HG03108 (cell line): Measurements from ENCODE around the gene TBC1D5.
A peak's percentile ranks its signal among the peaks of the same experiment; 100 is the strongest.
"Not testable (repeated sequence)": the region's sequence is repeated elsewhere in the genome, so short reads cannot be mapped to it uniquely, and the experiment has no call there.

Experiments used
- ATAC-seq: cut with Tn5 transposase; IDR thresholded peaks from one replicate; pipeline ENCODE4 v1.9.1; 2021; ENCODE audit warnings: moderate library complexity; ENCODE audit not compliant: unreplicated experiment

The TBC1D5 gene

GRCh38 chr3:17154221-17154620 is 588.2 kb downstream of the TBC1D5 start:
- ATAC-seq, result no peak

DNA sequence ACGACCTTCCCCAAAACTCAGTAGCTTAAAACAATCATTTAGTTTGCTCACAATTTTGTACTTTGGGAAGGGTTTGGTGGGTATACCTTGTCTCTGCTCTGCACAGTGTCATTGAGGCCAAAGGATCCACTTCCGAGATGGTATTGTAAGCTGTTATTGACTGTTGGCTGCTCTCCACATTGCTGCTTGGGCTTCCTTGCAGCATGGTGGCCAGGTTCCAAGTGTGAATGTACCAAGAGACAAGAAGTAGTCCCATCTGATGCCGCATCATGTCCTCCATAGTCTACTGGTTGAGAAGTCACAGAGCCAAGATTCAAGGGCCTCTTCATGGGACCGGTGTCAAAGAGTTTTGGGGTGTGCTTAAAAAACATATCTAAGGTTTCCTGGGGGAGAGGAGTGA is 589.2 kb downstream of the TBC1D5 start:
- ATAC-seq, result no peak

DNA sequence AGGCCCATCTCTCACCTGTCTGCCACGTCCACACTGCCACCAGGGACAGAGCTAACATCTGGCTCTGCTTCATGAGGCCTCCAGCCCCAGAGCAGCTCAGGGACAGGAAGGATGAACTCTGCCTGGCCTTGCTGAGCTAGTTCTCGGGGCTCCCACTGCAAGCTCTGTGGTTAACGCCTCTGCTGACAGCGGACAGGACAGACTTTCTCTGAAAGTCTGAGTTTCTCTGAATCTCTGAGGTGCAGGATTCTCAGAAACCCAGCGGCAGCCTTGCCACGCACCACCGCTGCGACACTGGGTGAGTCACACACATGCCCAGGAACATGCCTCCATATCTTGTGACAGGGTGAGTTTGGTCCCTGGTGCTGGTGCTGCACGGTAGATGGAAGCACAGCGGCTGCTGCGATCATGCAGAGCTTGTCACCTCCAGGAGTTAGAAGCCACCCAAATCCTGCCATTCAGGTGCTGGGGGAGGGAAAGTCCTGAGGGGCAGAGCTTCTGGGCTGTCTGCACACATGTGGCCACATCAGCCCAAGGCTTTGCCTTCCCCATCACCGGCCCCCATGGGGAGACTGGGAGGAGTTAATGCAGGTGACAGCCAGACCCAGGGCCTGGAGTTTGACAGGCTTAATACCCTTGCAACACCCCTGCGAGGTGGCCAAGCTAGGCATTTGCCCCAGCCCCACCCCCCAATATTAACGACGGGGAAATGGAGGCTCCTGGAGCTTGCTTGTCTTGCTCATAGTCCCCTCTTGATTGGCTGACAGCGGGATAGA is 590.6 kb downstream of the TBC1D5 start:
- ATAC-seq, result peak; percentile 98

DNA sequence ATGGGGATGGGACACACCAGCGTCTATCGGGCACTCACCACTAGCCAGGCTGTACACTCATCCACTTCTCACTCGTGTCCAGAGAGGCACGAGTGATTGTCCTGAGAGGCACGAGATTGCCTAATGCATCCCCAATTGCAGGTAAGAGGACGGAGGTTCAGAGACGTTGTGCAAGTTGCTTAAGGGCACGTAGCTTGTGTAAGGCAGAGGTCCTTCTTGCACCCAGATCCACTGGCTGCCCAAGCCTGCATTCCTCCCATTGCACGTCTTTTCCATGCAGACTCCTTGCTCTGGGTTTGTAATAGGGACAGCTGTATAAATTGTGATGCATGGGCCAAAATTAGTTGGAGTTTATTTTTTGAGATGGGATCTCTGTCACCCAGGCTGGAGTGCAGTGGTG is 593.4 kb downstream of the TBC1D5 start:
- ATAC-seq, result no peak

DNA sequence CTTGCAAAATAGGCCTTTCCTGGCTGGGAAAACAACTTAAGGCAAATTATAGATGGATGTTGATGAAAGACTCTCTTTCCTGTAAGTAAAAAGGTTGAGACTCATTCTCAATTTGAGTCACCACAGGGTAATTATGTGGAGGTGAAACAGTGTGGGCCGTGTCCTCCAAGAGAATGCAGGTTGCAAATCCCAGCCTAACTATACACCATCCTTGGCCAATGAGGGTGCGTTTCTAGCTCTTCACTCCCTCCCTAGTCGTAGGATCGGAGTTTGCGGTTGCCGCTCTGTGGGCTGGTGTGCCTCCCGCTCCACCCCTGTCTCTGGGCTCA is 597.8 kb downstream of the TBC1D5 start:
- ATAC-seq, result no peak

- ATAC-seq, result no peak
These were observed 598.4 kb downstream of the TBC1D5 start for GRCh38 chr3:17143893-17144664.

- ATAC-seq, result no peak
These were observed 599.9 kb downstream of the TBC1D5 start for GRCh38 chr3:17142516-17142915.

- ATAC-seq, result no peak
These were observed 600.7 kb downstream of the TBC1D5 start for GRCh38 chr3:17141699-17142098.

DNA sequence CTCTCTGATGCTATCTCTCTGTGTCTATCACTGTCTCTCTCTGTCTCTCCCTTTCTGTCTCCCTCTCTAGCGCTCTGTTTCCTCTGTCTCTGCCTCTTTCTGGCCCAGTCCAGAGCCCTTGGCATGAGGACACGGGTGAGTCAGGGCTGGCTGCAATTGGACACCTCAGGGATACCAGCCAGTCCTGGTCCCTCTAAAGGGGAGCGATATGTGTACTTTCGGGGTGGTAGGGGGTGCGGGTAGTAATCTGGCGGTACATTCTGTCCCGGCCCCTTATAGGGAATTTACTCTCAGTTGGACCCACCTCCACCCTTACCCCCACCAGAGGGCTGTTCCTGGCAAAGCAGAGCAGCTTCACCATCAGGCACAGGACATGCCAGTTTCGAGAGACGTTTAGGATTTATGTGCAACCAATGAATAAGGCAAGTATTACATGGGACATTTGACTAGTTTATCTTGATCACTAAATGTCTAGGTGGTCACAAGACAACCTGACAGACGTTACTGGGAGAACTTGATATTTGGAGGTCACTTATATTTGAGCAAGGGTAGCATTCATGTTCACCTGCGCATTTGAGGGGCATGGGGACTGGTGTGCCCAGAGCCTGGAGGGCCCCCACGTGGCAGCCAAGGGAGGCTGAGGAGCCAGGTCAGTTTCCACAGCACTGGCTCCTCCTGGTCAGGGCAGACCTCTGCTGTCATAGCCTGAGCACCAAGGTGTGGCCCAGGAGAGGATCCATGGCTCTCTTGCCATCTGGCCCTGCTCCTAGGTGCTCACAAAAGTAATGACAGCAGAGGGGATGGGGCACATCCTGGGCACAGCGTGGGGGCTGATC is 601.5 kb downstream of the TBC1D5 start:
- no peak for ATAC-seq

DNA sequence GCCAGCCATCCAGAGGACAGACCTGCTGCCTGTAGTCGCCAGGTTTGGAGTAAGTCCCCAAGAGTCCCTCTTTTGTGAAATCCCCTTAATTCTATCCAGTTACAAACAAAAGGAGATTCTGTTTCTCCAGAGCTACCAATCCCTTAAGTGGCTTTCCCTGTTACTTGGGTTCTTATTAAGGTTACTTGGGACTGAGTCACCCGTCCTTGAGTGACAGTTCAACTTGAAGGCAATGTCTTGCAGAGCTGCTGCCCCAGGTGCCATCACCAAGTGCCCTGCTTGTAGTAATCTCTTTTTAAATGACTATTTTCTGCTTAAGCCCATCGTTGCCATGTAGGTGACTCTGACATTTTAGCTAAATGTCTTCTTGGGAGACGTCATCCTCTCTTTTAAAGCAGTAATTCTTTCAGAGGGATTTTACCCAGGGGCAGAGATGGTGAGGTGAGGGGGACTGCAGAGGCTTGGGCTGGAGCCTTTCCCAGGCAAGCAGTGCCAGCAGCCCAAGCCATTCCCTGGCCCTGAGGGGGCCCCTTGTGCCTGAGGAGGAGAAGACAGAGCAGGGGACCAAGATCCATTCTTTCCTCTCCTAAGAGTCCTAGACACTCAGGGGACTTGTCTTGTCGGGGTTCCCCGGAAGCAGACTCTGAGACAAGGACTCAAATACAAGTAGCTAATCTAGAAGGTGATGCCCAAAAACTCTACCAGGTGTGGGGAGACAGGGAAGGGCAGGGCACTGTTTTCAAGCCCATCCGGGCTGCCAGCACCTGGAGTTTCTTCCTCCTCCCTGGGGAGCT is 604.0 kb downstream of the TBC1D5 start:
- no peak for ATAC-seq

DNA sequence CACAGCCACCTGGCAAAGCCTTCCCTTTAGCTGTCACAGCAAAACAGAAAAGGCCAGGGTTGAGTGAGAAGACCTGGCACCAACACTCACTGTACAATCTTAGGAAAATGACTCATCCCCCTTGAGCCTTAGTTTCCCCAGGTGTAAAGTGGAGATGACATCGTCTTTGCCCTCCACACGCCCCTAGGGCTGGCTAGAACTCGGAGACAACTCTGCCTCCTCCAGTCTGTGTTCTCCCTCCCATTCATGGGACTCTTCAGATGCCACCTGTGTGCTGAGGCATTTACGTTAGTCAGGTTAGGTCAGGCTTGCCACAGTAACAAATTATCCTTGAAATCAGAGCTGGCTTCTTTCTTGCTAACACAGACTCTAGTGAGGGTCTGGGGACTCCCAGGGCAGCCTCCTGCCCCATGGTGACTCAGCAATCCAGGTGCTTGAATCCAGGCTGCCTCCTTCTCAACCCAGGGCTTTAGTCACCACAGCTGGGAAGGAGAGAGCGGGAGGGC is 605.1 kb downstream of the TBC1D5 start:
- ATAC-seq, result no peak

GRCh38 chr3:17136136-17136721 is 606.2 kb downstream of the TBC1D5 start:
- no peak for ATAC-seq

- no peak for ATAC-seq
These were observed 606.7 kb downstream of the TBC1D5 start for GRCh38 chr3:17135696-17136095.

DNA sequence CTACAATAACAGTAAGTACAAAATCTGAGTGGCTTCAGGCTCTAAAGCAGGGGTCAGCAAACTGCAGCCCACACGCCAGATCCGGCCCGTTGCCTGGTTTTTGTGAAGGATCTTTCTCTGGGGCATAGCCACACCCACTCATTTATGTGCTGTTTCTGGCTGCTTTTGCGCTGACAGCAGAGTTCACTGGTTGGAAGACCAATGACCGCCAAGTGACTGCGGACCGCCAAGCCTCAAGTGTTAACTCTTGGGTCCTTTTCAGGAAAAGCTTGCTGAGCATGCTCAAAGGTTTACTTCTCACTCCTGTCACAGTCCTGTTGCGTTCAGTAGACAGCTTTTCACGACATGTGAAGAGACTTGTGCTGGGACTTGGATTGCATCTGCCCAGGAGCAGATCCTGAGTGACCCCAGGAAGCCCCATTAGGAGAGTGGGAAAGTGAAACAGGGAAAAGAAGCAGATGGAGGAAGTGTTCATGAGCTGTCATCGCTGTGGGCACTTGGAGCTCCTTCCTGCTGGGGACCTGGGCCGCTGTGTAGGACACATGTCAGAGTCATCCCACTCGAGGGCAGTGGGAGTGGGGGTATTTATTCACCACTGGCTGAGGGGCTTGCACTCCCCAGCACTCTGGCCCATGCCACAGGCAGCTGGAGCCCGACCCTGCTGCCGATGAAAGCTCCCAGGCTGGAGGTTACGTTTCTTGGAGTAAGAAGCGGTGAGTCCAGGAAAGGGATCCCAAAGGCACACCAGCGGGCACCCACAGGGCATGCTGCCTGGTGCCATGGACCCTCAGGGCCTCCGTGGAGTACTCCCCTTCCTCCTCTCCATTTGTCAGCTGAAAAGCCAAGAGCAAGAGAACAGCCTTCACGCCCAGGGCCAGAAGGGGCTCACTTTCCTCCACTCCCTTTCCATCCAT is 608.5 kb downstream of the TBC1D5 start:
- ATAC-seq, result no peak

- no peak for ATAC-seq
These were observed 609.9 kb downstream of the TBC1D5 start for GRCh38 chr3:17132286-17133115.

DNA sequence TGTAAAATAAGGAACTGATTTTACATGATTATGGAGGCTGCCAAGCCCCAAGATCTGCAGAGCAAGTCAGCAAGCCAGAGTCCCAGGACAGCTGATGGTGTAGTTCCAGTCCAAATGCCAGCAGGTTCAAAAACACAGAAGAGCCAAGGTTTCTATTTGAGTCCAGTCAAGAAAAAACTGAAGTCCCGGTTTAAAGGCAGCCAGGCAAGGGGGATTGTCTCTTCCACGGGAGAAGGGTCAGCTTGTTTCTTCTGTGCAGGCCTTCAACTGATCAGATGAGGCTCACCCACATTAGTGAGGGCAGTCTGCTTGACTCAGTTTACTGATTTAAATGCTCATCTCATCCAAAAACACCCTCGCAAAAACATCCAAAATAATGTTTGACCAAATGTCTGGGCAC is 611.5 kb downstream of the TBC1D5 start:
- no peak for ATAC-seq

DNA sequence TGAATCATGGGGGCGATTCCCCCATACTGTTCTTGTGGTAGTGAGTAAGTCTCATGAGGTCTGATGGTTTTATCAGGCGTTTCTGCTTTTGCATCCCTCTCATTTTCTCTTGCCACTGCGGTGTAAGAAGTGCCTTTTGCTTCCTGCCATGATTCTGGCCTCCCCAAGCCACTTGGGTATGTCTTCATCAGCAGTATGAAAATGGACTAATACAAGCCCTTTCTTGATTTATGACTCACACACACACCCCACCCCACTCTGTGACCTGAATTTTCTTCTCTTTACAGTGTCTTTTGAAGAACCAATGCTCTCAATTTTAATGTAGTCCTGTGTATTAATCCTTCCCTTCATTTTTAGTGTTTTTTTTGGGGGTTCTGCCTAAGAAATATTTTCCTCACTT is 612.9 kb downstream of the TBC1D5 start:
- no peak for ATAC-seq

GRCh38 chr3:17128671-17129070 is 613.8 kb downstream of the TBC1D5 start:
- not testable (repeated sequence) for ATAC-seq
